HL-60 (cell line): ENCODE measurements around the gene TMOD3.

Experiments used
- DNase-seq, 2 experiments: peaks; one replicate each; pipeline ENCODE4 v3.0.0-alpha.2; 2010 to 2020; ENCODE audit warnings: low read depth in 1 of 2, low spot score in 1 of 2
- H3K27ac ChIP-seq: fragments of 250-450 bp; sonication (Bioruptor Pico); replicated peaks from 2 replicates; pipeline ENCODE4 v1.5.1; 2020; ENCODE audit warnings: mild to moderate bottlenecking, moderate library complexity
- H3K27me3 ChIP-seq: fragments of 250-450 bp; sonication (Bioruptor Pico); 2 replicates; pipeline ENCODE4 v1.5.1; 2021; ENCODE audit warnings: mild to moderate bottlenecking, moderate library complexity; ENCODE audit not compliant: insufficient read depth, poor library complexity, severe bottlenecking
- H3K4me3 ChIP-seq: replicated peaks from 2 replicates; pipeline ENCODE4 v1.5.1; 2011; ENCODE audit warnings: mild to moderate bottlenecking, control low read depth, low read length; ENCODE audit not compliant: insufficient read depth
- GABPA ChIP-seq: IDR thresholded peaks from 2 replicates; pipeline ENCODE4 v1.6.1; 2012; ENCODE audit warnings: low read depth
- POLR2AphosphoS5 ChIP-seq: IDR thresholded peaks from 2 replicates; pipeline ENCODE4 v1.6.1; 2012; ENCODE audit warnings: low read depth
- SPI1 ChIP-seq: IDR thresholded peaks from 2 replicates; pipeline ENCODE4 v1.6.1; 2012; ENCODE audit warnings: low read depth, mild to moderate bottlenecking, borderline replicate concordance
- TF ChIP-seq, protein P1 (sequence below): IDR thresholded peaks from 2 replicates; pipeline ENCODE4 v1.6.1; 2012; ENCODE audit warnings: low read depth; ENCODE audit not compliant: insufficient replicate concordance
- TF ChIP-seq, protein P2 (sequence below): IDR thresholded peaks from one replicate; pipeline ENCODE4 v1.5.1; 2011; ENCODE audit warnings: low read length, control low read depth, inconsistent platforms; ENCODE audit not compliant: insufficient read depth

The TMOD3 gene

DNA sequence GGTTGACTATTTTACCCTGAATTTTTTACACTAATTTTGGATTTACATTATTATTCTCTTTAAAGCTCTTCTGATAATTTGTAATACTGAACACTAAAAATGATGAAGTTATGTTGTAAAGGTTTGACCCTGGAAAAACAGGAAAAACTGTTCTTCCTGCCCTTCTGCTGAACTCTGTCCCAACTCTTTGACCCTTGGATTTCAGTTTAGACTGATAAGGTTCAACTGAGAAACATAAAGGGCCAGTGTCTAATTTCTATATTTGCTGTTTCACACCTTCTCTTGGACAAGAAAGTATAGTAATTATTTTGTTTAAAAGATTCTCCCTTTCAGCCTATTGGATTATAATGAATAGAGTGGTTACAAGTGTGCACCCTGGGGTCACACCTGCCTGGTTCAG is 12.8 kb upstream of the TMOD3 start:
- H3K27me3 ChIP-seq: no peaks in the 10 kb centered on the region
- no peak for DNase-seq
- no peak overlapping the region for H3K27ac ChIP-seq
- H3K4me3 ChIP-seq: no peak overlapping the region
- TF ChIP-seq SPI1 (no peak), POLR2AphosphoS5 (no peak), GABPA (no peak)
- TF ChIP-seq, protein P1, sequence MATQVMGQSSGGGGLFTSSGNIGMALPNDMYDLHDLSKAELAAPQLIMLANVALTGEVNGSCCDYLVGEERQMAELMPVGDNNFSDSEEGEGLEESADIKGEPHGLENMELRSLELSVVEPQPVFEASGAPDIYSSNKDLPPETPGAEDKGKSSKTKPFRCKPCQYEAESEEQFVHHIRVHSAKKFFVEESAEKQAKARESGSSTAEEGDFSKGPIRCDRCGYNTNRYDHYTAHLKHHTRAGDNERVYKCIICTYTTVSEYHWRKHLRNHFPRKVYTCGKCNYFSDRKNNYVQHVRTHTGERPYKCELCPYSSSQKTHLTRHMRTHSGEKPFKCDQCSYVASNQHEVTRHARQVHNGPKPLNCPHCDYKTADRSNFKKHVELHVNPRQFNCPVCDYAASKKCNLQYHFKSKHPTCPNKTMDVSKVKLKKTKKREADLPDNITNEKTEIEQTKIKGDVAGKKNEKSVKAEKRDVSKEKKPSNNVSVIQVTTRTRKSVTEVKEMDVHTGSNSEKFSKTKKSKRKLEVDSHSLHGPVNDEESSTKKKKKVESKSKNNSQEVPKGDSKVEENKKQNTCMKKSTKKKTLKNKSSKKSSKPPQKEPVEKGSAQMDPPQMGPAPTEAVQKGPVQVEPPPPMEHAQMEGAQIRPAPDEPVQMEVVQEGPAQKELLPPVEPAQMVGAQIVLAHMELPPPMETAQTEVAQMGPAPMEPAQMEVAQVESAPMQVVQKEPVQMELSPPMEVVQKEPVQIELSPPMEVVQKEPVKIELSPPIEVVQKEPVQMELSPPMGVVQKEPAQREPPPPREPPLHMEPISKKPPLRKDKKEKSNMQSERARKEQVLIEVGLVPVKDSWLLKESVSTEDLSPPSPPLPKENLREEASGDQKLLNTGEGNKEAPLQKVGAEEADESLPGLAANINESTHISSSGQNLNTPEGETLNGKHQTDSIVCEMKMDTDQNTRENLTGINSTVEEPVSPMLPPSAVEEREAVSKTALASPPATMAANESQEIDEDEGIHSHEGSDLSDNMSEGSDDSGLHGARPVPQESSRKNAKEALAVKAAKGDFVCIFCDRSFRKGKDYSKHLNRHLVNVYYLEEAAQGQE: no peak
- TF ChIP-seq, protein P2, sequence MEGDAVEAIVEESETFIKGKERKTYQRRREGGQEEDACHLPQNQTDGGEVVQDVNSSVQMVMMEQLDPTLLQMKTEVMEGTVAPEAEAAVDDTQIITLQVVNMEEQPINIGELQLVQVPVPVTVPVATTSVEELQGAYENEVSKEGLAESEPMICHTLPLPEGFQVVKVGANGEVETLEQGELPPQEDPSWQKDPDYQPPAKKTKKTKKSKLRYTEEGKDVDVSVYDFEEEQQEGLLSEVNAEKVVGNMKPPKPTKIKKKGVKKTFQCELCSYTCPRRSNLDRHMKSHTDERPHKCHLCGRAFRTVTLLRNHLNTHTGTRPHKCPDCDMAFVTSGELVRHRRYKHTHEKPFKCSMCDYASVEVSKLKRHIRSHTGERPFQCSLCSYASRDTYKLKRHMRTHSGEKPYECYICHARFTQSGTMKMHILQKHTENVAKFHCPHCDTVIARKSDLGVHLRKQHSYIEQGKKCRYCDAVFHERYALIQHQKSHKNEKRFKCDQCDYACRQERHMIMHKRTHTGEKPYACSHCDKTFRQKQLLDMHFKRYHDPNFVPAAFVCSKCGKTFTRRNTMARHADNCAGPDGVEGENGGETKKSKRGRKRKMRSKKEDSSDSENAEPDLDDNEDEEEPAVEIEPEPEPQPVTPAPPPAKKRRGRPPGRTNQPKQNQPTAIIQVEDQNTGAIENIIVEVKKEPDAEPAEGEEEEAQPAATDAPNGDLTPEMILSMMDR: no peak

- H3K27ac ChIP-seq: no peak overlapping the region
- no peak overlapping the region for H3K4me3 ChIP-seq
- no peak for TF ChIP-seq SPI1
- no peak for TF ChIP-seq POLR2AphosphoS5
- TF ChIP-seq, protein P1: no peak
- TF ChIP-seq GABPA: no peak
- TF ChIP-seq, protein P2: no peak
- DNase-seq: no peak
- H3K27me3 ChIP-seq: no peaks in the 10 kb centered on the region
Measured at GRCh38 chr15:51818150-51818549, 11.3 kb upstream of the TMOD3 start.

DNA sequence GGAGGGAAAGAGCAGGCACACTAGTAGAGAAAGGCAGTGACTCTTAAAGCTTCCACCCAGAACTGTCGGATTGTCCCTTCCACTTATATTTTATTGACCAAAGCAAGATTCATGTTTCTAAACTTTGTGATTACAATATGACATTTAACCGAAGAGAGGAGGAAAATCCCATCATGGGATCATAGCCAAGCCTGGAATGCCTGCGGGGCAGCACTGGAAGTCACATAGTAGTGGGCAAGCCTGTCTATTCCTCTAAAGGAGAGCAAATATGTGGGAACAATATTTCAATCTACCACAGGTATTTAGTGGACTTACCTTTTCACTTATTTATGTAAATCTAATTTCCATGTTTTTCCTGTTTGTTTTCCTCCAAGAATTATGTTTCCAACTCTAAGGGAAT is 3.8 kb upstream of the TMOD3 start:
- no peak overlapping the region for H3K27ac ChIP-seq
- TF ChIP-seq POLR2AphosphoS5 (no peak), SPI1 (no peak), GABPA (no peak)
- TF ChIP-seq, protein P2: no peak
- TF ChIP-seq, protein P1: no peak
- no peak overlapping the region for H3K4me3 ChIP-seq
- H3K27me3 ChIP-seq: no peaks in the 10 kb centered on the region
- no peak for DNase-seq
